Gastroesophageal sphincter (tissue), 4 donors: Measurements from ENCODE around the gene UPF2. TPM values are rescaled to one million over a fixed set of nuclear protein-coding genes. Genes with fewer than 3 reads are reported as not detected.

Experiments used
- ATAC-seq: fragments of 150-250 bp; one replicate; pipeline ENCODE4 v1.9.1; 2016; ENCODE audit warnings: mild to moderate bottlenecking, moderate library complexity
- H3K27ac ChIP-seq, 4 donors: fragments of 200-600 bp; sonication (generic) in 3 of 4; 1 replicate in 3 of 4; 2 replicates in 1 of 4; pipeline ENCODE4 v1.5.1; 2016 to 2019
- H3K27me3 ChIP-seq: fragments of 200-600 bp; sonication (generic); one replicate; pipeline ENCODE4 v1.5.1; 2019
- H3K36me3 ChIP-seq, 2 donors: fragments of 200-600 bp; sonication (generic); one replicate each; pipeline ENCODE4 v1.5.1; 2019; ENCODE audit warnings: control low read depth in 1 of 2
- H3K4me1 ChIP-seq, 3 donors: fragments of 200-600 bp; sonication (generic); 1 replicate in 2 of 3; 2 replicates in 1 of 3; pipeline ENCODE4 v1.5.1; 2016 to 2019; ENCODE audit warnings: control low read depth in 2 of 3
- H3K4me3 ChIP-seq, 2 donors: fragments of 200-600 bp; sonication (generic); one replicate each; pipeline ENCODE4 v1.5.1; 2019; ENCODE audit warnings: mild to moderate bottlenecking in 1 of 2, moderate library complexity in 1 of 2
- H3K9me3 ChIP-seq, 3 donors: fragments of 200-600 bp; sonication (generic); one replicate each; pipeline ENCODE4 v1.5.1; 2017 to 2019; ENCODE audit warnings: control low read depth in 2 of 3
- EP300 ChIP-seq: sonication (generic); formaldehyde crosslinking; IDR thresholded peaks from one replicate; pipeline ENCODE4 v1.6.1; 2017; ENCODE audit warnings: antibody characterized with exemption, mild to moderate bottlenecking
- POLR2A ChIP-seq, 2 donors: fragments of 450-650 bp; IDR thresholded peaks; one replicate each; pipeline ENCODE4 v1.6.1; 2017; ENCODE audit warnings: antibody characterized with exemption in 2 of 2, mild to moderate bottlenecking in 2 of 2, moderate library complexity in 1 of 2
- POLR2AphosphoS5 ChIP-seq: sonication (generic); formaldehyde crosslinking; IDR thresholded peaks from one replicate; pipeline ENCODE4 v1.6.1; 2017; ENCODE audit warnings: antibody characterized with exemption
- WGBS, 2 donors: methylation state at CpG; one replicate each; pipeline ENCODE4 v1.1.5; 2018; ENCODE audit warnings: low coverage in 1 of 2; 5-methylcytosine and 5-hydroxymethylcytosine counted together
- total RNA-seq, 4 donors: library from RNA; depleted of rRNA; stranded (reverse); fragments of >200 nt; gene quantifications; one replicate each; pipeline ENCODE4 v1.1.0, GENCODE V29; 2016
- TF ChIP-seq, protein P1 (sequence below), 4 experiments: fragments of 200-600 bp in 2 of 4; fragments of 450-650 bp in 2 of 4; sonication (generic) in 1 of 4; IDR thresholded peaks; one replicate each; pipeline ENCODE4 v1.5.1; 2017 to 2019; ENCODE audit warnings: antibody characterized with exemption in 4 of 4, mild to moderate bottlenecking in 2 of 4, moderate library complexity in 2 of 4

Gene UPF2
- total RNA-seq, 4 donors from 2014 or later, result 23.8 to 40.9 (median 35.0) TPM

DNA sequence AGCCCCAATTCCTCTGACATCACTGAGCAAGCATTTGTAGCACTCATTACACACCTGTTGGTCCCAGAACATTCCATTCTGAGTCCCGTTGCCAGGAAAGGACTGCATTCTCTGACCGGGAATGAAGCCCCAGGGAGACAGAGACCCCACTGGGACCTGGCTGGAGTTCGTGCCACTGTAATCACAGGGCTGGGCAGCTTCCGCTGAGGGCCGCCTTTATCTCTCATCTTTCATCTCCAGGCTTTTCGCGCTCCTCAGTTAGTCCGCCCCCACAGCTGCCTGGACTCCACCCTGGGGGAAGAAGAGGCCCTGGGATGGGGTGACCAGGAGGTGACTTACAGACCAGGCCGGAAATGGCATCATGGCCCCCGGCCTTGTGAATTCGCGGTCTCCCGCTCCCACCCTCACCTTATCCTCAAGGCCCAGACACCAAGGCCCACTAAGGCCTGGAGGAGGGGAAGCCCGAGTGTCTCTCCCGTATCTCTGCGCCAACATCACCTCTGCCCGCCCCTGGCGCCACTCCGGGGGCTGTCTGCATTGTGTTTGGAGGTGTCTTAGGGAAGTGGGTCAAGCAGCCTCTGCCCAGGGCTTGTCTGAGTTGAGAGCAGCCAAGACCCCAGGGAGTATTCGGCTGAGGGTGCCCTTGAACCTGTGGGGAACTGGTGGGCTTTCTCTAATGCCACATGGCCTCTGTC, 144.1 kb downstream of the UPF2 start:
- no peaks in the 10 kb centered on the region for H3K36me3 ChIP-seq
- peaks cover 20% of the 10 kb centered on the region for H3K27me3 ChIP-seq
- H3K27ac ChIP-seq, result no peak overlapping the region
- H3K9me3 ChIP-seq, result no peaks in the 10 kb centered on the region
- H3K4me1 ChIP-seq, result no peaks in the 10 kb centered on the region
- no peak overlapping the region for H3K4me3 ChIP-seq
- peak; percentile 19 for ATAC-seq
- TF ChIP-seq, protein P1, sequence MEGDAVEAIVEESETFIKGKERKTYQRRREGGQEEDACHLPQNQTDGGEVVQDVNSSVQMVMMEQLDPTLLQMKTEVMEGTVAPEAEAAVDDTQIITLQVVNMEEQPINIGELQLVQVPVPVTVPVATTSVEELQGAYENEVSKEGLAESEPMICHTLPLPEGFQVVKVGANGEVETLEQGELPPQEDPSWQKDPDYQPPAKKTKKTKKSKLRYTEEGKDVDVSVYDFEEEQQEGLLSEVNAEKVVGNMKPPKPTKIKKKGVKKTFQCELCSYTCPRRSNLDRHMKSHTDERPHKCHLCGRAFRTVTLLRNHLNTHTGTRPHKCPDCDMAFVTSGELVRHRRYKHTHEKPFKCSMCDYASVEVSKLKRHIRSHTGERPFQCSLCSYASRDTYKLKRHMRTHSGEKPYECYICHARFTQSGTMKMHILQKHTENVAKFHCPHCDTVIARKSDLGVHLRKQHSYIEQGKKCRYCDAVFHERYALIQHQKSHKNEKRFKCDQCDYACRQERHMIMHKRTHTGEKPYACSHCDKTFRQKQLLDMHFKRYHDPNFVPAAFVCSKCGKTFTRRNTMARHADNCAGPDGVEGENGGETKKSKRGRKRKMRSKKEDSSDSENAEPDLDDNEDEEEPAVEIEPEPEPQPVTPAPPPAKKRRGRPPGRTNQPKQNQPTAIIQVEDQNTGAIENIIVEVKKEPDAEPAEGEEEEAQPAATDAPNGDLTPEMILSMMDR (IDR thresholded peaks at IDR 0.05), result no peak
- TF ChIP-seq EP300 (no peak), POLR2AphosphoS5 (no peak), POLR2A (IDR thresholded peaks at IDR 0.05) (no peak)
- 80 to 87% methylated on average over 3 to 4 of the region's 20 CpGs for WGBS, 2 donors

DNA sequence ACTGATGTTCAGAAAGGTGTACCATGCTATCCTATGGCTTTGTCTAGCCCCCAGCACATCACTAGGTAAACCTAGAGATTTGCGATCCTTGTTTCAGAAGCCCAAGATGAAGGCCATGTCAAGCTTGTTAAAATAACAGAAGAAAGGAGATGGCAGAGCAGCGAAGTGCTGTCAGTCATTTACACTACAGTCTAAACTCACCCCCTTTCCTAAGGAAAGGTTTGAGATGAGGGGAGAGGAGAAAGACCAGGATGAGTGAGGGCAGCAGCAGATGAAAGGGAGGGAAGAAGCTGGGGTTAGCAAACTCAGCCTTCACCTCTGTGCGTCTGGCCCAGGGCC, 144.6 kb downstream of the UPF2 start:
- no peak for TF ChIP-seq POLR2AphosphoS5
- TF ChIP-seq, protein P1 (IDR thresholded peaks at IDR 0.05), result no peak
- no peak for TF ChIP-seq POLR2A (IDR thresholded peaks at IDR 0.05)
- TF ChIP-seq EP300, result no peak

DNA sequence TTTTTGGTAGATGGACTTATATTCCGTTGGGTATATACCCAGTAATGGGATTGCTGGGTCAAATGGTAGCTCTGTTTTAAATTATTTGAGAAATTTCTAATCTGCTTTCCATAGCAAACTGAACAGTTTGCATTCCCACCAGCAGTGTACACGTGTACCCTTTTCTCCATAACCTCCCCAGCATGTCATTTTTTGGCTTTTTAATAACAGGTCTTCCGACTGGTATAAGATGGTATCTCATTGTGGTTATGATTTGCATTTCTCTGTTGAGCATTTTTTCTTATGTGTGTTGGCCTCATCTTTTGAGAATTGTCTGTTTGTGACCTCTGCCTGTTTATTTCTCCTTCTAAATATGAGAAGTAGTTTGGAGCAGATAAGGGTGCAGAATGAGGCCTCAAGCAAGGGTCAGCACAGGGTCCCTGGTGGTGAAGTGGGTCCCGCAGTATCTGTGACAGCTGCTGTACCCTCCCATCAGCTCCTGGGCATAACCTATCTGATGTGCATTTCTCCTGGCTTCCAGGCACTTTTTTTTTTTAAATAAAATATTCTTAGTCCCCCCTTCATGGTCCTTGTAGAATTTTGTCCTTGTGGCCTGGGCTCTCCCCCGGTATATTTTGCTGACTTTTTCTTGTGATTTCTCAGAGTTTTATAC, 145.9 kb downstream of the UPF2 start:
- Histone ChIP-seq H3K36me3 (no peaks in the 10 kb centered on the region), H3K4me1 (no peaks in the 10 kb centered on the region), H3K9me3 (no peaks in the 10 kb centered on the region), H3K27ac (no peak overlapping the region), H3K27me3 (peaks cover 14% of the 10 kb centered on the region), H3K4me3 (no peak overlapping the region)
- WGBS, 2 donors, result 72 to 73% methylated on average over 5 of the region's 5 CpGs
- ATAC-seq, result no peak
- no peak for TF ChIP-seq EP300
- TF ChIP-seq POLR2AphosphoS5, result no peak
- TF ChIP-seq, protein P1 (IDR thresholded peaks at IDR 0.05), result no peak
- TF ChIP-seq POLR2A (IDR thresholded peaks at IDR 0.05), result no peak

More for the DNA sequence above, 144.6 kb downstream of the UPF2 start:
- Histone ChIP-seq H3K27me3 (peaks cover 20% of the 10 kb centered on the region), H3K4me3 (no peak overlapping the region), H3K9me3 (no peaks in the 10 kb centered on the region), H3K27ac (no peak overlapping the region), H3K36me3 (no peaks in the 10 kb centered on the region), H3K4me1 (no peaks in the 10 kb centered on the region)
- 94 to 100% methylated on average over 1 to 2 of the region's 3 CpGs for WGBS, 2 donors
- no peak for ATAC-seq

DNA sequence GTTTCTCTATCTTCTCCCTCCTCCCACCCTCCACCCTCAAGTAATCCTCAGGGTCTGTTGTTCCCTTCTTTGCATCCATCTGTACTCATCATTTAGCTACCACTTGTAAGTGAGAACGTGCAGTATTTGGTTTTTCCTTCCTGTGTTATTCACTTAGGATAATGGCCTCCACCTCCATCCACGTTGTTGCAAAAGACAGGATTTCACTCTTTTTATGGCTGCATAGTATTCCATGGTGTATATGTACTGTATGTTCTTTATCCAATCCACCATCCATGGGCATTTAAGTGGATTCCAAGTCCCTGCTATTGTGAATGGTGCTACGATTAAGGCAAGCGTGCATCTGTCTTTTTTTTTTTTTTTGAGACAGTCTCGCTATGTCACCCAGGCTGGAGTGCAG, 147.0 kb downstream of the UPF2 start:
- Histone ChIP-seq H3K4me1 (no peaks in the 10 kb centered on the region), H3K9me3 (no peaks in the 10 kb centered on the region), H3K36me3 (no peaks in the 10 kb centered on the region), H3K4me3 (no peak overlapping the region), H3K27ac (no peak overlapping the region), H3K27me3 (peaks cover 5% of the 10 kb centered on the region)
- no peak for ATAC-seq
- TF ChIP-seq POLR2AphosphoS5 (no peak), EP300 (no peak), POLR2A (IDR thresholded peaks at IDR 0.05) (no peak)
- TF ChIP-seq, protein P1 (IDR thresholded peaks at IDR 0.05), result no peak
- WGBS, 2 donors, result 61 to 81% methylated on average over 2 to 4 of the region's 5 CpGs

DNA sequence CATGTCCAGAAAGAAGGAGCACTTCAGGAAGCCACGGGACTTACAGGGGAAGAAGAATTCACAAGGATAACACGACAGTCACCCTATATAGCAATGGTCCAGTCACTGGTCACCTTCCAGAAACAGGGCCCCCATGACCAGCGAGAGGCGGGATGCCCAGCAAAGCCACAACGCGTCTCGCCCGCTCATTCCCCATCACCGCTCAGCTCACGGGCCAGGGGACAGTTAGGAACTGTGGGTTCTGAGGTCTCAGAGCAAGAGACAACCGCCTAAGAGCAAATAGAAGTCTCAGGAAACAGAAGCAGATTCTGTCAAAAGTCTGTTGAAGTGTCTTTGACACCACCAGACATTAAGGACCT, 147.5 kb downstream of the UPF2 start:
- no peak overlapping the region for H3K27ac ChIP-seq
- H3K9me3 ChIP-seq, result no peaks in the 10 kb centered on the region
- H3K4me3 ChIP-seq, result no peak overlapping the region
- H3K27me3 ChIP-seq, result no peaks in the 10 kb centered on the region
- no peak for ATAC-seq
- no peaks in the 10 kb centered on the region for H3K4me1 ChIP-seq
- TF ChIP-seq EP300 (no peak), POLR2AphosphoS5 (no peak), POLR2A (IDR thresholded peaks at IDR 0.05) (no peak)
- TF ChIP-seq, protein P1 (IDR thresholded peaks at IDR 0.05), result no peak
- WGBS, 2 donors, result 100% methylated on average over 1 to 4 of the region's 11 CpGs
- no peaks in the 10 kb centered on the region for H3K36me3 ChIP-seq
